ENCODE data around the gene CHST11. TPM values are rescaled to one million over a fixed set of nuclear protein-coding genes. Genes with fewer than 3 reads are reported as not detected.

Gene CHST11
- total RNA-seq, 1 experiment from 2014 or later = 0.25 TPM

- POLR2A ChIA-PET = no interaction called here
- no peaks in the 10 kb centered on the region for H3K36me3 ChIP-seq (ENCODE audit: control insufficient read depth, insufficient read depth, low read length)
- no peak overlapping the region for H3K27ac Mint-ChIP-seq (ENCODE audit: unreplicated experiment)
Measured at GRCh38 chr12:104499668-104500332, 43.1 kb downstream of the CHST11 start.

GRCh38 chr12:104501115-104501514 is 44.4 kb downstream of the CHST11 start:
- Histone ChIP-seq H3K4me3 (ENCODE audit: low read depth, low read length) (no peak overlapping the region), H3K36me3 (ENCODE audit: control insufficient read depth, insufficient read depth, low read length) (no peaks in the 10 kb centered on the region), H3K27me3 (replicated peaks; ENCODE audit: control insufficient read depth, insufficient read depth, low read length) (no peaks in the 10 kb centered on the region), H3K4me1 (no peaks in the 10 kb centered on the region), H3K9me3 (no peaks in the 10 kb centered on the region)
- ChIA-PET POLR2A (no interaction called here), CTCF (no interaction called here)
- H3K4me1 Mint-ChIP-seq (ENCODE audit: low read depth, unreplicated experiment) = no peaks in the 10 kb centered on the region
- no peak overlapping the region for H3K27ac Mint-ChIP-seq (ENCODE audit: unreplicated experiment)
- TF ChIP-seq CTCF (IDR thresholded peaks at IDR 0.05; ENCODE audit: insufficient read depth in 1 of 2, low read depth in 1 of 2, low read length in 1 of 2, severe bottlenecking in 1 of 2, unreplicated experiment in 1 of 2) = no peak
- intact Hi-C loops (cut with micrococcal nuclease; ENCODE audit: unreplicated experiment) = no loop called here
- no TSS peak for BruUV-seq (replicated peaks)
- H3K4me3 Mint-ChIP-seq (ENCODE audit: unreplicated experiment) = no peak overlapping the region
- peaks cover 5% of the 10 kb centered on the region for H3K27me3 Mint-ChIP-seq (ENCODE audit: insufficient read depth, unreplicated experiment)
- no peak for DNase-seq
- no peaks in the 10 kb centered on the region for H3K9me3 Mint-ChIP-seq (ENCODE audit: unreplicated experiment)
- H3K36me3 Mint-ChIP-seq (ENCODE audit: insufficient read depth, unreplicated experiment) = no peaks in the 10 kb centered on the region

More at GRCh38 chr12:104499668-104500332, 43.1 kb downstream of the CHST11 start:
- Mint-ChIP-seq H3K9me3 (ENCODE audit: unreplicated experiment) (no peaks in the 10 kb centered on the region), H3K36me3 (ENCODE audit: insufficient read depth, unreplicated experiment) (no peaks in the 10 kb centered on the region), H3K4me1 (ENCODE audit: low read depth, unreplicated experiment) (no peaks in the 10 kb centered on the region), H3K4me3 (ENCODE audit: unreplicated experiment) (no peak overlapping the region), H3K27me3 (ENCODE audit: insufficient read depth, unreplicated experiment) (peaks cover 5% of the 10 kb centered on the region)
- Histone ChIP-seq H3K9me3 (no peaks in the 10 kb centered on the region), H3K27me3 (replicated peaks; ENCODE audit: control insufficient read depth, insufficient read depth, low read length) (no peaks in the 10 kb centered on the region), H3K4me1 (no peaks in the 10 kb centered on the region), H3K4me3 (ENCODE audit: low read depth, low read length) (no peak overlapping the region)
- BruUV-seq (replicated peaks) = no TSS peak
- DNase-seq = no peak
- intact Hi-C loops (cut with micrococcal nuclease; ENCODE audit: unreplicated experiment) = no loop called here
- TF ChIP-seq CTCF (IDR thresholded peaks at IDR 0.05; ENCODE audit: insufficient read depth in 1 of 2, low read depth in 1 of 2, low read length in 1 of 2, severe bottlenecking in 1 of 2, unreplicated experiment in 1 of 2) = no peak
- CTCF ChIA-PET = no interaction called here

- DNase-seq = no peak
- no peak overlapping the region for H3K27ac Mint-ChIP-seq (ENCODE audit: unreplicated experiment)
- intact Hi-C loops (cut with micrococcal nuclease; ENCODE audit: unreplicated experiment) = no loop called here
- H3K9me3 Mint-ChIP-seq (ENCODE audit: unreplicated experiment) = no peaks in the 10 kb centered on the region
- ChIA-PET POLR2A (no interaction called here), CTCF (no interaction called here)
- no peak overlapping the region for H3K4me3 ChIP-seq (ENCODE audit: low read depth, low read length)
- H3K4me1 Mint-ChIP-seq (ENCODE audit: low read depth, unreplicated experiment) = no peaks in the 10 kb centered on the region
- no peaks in the 10 kb centered on the region for H3K36me3 Mint-ChIP-seq (ENCODE audit: insufficient read depth, unreplicated experiment)
- peaks cover 9% of the 10 kb centered on the region for H3K27me3 Mint-ChIP-seq (ENCODE audit: insufficient read depth, unreplicated experiment)
- no peaks in the 10 kb centered on the region for H3K9me3 ChIP-seq
- no TSS peak for BruUV-seq (replicated peaks)
- H3K36me3 ChIP-seq (ENCODE audit: control insufficient read depth, insufficient read depth, low read length) = no peaks in the 10 kb centered on the region
- H3K4me3 Mint-ChIP-seq (ENCODE audit: unreplicated experiment) = no peak overlapping the region
- no peaks in the 10 kb centered on the region for H3K27me3 ChIP-seq (replicated peaks; ENCODE audit: control insufficient read depth, insufficient read depth, low read length)
- no peaks in the 10 kb centered on the region for H3K4me1 ChIP-seq
- TF ChIP-seq CTCF (IDR thresholded peaks at IDR 0.05; ENCODE audit: insufficient read depth in 1 of 2, low read depth in 1 of 2, low read length in 1 of 2, severe bottlenecking in 1 of 2, unreplicated experiment in 1 of 2) = no peak
Measured at GRCh38 chr12:104501660-104502059, 44.9 kb downstream of the CHST11 start.

All from Caco-2 (cell line).